ENCODE measurements around the gene STK24.

GRCh38 chr13:98490195-98490836, 86.6 kb downstream of the STK24 start:
- TF ChIP-seq CTCF (IDR thresholded peaks at IDR 0.05 in 4 of 5, conservative IDR thresholded peaks at IDR 0.05 in 1 of 5) = no peak
- TF ChIP-seq POLR2A (IDR thresholded peaks at IDR 0.05) = no peak

Data from gastrocnemius medialis (tissue), 4 donors.